ENCODE measurements around the gene SLC17A9. TPM values are rescaled to one million over a fixed set of nuclear protein-coding genes. Genes with fewer than 3 reads are reported as not detected.

Gene SLC17A9
- total and polyA plus RNA-seq, 10 of the 15 experiments (the other 5 are each of a cell fraction or from before 2014, with no cell fraction given), result 0.72 to 74.1 (median 29.4) TPM

DNA sequence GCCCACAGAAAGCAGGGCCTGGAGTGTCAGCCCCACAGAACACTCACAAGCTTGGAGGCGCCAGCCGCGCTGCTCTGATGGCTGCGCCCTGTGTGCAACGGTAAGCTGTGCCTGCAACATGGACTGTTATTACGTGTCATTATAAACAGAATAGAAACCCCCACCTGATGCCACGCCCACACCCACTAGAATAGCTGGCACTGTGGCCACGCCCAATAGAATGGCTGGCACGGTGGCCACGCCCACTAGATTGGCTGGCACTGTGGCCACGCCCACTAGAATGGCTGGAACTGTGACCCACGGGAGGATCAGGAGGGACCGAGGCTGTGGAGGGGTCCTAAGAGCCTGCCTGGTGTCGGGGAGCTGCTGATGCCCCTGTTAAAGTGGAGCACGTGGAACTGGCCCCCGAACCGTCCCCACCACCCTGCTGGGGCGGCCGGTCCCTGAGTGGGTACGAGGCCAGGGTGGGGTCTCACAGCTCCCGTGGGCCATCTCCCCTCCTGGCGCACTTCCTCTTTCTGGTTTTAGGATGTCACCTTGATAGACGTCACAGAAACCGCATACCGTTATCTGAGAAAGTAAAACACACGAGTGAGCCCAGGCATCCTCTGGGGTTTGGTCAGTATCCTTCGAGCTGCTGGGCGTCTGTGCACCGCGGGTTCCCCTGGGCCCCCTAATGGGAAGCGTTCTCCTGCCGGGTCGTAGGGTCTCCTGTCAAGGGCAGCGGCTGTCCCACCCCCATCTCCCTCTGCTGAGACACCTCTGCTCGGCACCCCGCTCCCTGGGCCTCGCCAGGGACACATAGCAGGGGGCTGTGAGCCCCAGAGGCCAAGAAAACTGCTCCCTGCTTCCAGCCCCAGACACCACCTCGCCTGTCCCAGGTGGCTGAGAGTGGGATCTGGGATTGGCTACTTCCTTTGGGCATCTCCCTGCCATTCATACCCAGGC, 25.4 kb downstream of the SLC17A9 start (continued):
- TF ChIP-seq, protein P1, sequence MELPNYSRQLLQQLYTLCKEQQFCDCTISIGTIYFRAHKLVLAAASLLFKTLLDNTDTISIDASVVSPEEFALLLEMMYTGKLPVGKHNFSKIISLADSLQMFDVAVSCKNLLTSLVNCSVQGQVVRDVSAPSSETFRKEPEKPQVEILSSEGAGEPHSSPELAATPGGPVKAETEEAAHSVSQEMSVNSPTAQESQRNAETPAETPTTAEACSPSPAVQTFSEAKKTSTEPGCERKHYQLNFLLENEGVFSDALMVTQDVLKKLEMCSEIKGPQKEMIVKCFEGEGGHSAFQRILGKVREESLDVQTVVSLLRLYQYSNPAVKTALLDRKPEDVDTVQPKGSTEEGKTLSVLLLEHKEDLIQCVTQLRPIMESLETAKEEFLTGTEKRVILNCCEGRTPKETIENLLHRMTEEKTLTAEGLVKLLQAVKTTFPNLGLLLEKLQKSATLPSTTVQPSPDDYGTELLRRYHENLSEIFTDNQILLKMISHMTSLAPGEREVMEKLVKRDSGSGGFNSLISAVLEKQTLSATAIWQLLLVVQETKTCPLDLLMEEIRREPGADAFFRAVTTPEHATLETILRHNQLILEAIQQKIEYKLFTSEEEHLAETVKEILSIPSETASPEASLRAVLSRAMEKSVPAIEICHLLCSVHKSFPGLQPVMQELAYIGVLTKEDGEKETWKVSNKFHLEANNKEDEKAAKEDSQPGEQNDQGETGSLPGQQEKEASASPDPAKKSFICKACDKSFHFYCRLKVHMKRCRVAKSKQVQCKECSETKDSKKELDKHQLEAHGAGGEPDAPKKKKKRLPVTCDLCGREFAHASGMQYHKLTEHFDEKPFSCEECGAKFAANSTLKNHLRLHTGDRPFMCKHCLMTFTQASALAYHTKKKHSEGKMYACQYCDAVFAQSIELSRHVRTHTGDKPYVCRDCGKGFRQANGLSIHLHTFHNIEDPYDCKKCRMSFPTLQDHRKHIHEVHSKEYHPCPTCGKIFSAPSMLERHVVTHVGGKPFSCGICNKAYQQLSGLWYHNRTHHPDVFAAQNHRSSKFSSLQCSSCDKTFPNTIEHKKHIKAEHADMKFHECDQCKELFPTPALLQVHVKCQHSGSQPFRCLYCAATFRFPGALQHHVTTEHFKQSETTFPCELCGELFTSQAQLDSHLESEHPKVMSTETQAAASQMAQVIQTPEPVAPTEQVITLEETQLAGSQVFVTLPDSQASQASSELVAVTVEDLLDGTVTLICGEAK (IDR thresholded peaks at IDR 0.05; ENCODE audit: borderline replicate concordance), result no peak
- TF ChIP-seq NFXL1 (IDR thresholded peaks at IDR 0.05; ENCODE audit: borderline replicate concordance), result no peak
- TF ChIP-seq SMAD5 (IDR thresholded peaks at IDR 0.05; ENCODE audit: low read depth), result no peak
- TF ChIP-seq, protein P2, sequence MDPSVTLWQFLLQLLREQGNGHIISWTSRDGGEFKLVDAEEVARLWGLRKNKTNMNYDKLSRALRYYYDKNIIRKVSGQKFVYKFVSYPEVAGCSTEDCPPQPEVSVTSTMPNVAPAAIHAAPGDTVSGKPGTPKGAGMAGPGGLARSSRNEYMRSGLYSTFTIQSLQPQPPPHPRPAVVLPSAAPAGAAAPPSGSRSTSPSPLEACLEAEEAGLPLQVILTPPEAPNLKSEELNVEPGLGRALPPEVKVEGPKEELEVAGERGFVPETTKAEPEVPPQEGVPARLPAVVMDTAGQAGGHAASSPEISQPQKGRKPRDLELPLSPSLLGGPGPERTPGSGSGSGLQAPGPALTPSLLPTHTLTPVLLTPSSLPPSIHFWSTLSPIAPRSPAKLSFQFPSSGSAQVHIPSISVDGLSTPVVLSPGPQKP (IDR thresholded peaks at IDR 0.05; ENCODE audit: low read depth, low read length), result no peak
- peak; percentile 51 for TF ChIP-seq KLF5 (IDR thresholded peaks at IDR 0.05; ENCODE audit: partially characterized antibody)
- no peak for TF ChIP-seq NRF1 (conservative IDR thresholded peaks at IDR 0.05; ENCODE audit: low read depth, low read length)
- TF ChIP-seq ZNF274 (IDR thresholded peaks at IDR 0.05; ENCODE audit: insufficient read depth, insufficient read length), result no peak
- TF ChIP-seq, protein P3, sequence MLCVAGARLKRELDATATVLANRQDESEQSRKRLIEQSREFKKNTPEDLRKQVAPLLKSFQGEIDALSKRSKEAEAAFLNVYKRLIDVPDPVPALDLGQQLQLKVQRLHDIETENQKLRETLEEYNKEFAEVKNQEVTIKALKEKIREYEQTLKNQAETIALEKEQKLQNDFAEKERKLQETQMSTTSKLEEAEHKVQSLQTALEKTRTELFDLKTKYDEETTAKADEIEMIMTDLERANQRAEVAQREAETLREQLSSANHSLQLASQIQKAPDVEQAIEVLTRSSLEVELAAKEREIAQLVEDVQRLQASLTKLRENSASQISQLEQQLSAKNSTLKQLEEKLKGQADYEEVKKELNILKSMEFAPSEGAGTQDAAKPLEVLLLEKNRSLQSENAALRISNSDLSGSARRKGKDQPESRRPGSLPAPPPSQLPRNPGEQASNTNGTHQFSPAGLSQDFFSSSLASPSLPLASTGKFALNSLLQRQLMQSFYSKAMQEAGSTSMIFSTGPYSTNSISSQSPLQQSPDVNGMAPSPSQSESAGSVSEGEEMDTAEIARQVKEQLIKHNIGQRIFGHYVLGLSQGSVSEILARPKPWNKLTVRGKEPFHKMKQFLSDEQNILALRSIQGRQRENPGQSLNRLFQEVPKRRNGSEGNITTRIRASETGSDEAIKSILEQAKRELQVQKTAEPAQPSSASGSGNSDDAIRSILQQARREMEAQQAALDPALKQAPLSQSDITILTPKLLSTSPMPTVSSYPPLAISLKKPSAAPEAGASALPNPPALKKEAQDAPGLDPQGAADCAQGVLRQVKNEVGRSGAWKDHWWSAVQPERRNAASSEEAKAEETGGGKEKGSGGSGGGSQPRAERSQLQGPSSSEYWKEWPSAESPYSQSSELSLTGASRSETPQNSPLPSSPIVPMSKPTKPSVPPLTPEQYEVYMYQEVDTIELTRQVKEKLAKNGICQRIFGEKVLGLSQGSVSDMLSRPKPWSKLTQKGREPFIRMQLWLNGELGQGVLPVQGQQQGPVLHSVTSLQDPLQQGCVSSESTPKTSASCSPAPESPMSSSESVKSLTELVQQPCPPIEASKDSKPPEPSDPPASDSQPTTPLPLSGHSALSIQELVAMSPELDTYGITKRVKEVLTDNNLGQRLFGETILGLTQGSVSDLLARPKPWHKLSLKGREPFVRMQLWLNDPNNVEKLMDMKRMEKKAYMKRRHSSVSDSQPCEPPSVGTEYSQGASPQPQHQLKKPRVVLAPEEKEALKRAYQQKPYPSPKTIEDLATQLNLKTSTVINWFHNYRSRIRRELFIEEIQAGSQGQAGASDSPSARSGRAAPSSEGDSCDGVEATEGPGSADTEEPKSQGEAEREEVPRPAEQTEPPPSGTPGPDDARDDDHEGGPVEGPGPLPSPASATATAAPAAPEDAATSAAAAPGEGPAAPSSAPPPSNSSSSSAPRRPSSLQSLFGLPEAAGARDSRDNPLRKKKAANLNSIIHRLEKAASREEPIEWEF (IDR thresholded peaks at IDR 0.05; ENCODE audit: insufficient replicate concordance, low read depth, low read length), result peak; percentile 7
- no peak for TF ChIP-seq HDGF (IDR thresholded peaks at IDR 0.05)
- TF ChIP-seq, protein P4, sequence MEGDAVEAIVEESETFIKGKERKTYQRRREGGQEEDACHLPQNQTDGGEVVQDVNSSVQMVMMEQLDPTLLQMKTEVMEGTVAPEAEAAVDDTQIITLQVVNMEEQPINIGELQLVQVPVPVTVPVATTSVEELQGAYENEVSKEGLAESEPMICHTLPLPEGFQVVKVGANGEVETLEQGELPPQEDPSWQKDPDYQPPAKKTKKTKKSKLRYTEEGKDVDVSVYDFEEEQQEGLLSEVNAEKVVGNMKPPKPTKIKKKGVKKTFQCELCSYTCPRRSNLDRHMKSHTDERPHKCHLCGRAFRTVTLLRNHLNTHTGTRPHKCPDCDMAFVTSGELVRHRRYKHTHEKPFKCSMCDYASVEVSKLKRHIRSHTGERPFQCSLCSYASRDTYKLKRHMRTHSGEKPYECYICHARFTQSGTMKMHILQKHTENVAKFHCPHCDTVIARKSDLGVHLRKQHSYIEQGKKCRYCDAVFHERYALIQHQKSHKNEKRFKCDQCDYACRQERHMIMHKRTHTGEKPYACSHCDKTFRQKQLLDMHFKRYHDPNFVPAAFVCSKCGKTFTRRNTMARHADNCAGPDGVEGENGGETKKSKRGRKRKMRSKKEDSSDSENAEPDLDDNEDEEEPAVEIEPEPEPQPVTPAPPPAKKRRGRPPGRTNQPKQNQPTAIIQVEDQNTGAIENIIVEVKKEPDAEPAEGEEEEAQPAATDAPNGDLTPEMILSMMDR (IDR thresholded peaks at IDR 0.05 in 2 of 3, conservative IDR thresholded peaks at IDR 0.05 in 1 of 3; ENCODE audit: control insufficient read depth in 2 of 3, extremely low read depth in 1 of 3, insufficient read depth in 1 of 3, low read depth in 3 of 3, low read length in 3 of 3), result no peak
- TF ChIP-seq YBX1 (IDR thresholded peaks at IDR 0.05), result no peak
- TF ChIP-seq, protein P5, sequence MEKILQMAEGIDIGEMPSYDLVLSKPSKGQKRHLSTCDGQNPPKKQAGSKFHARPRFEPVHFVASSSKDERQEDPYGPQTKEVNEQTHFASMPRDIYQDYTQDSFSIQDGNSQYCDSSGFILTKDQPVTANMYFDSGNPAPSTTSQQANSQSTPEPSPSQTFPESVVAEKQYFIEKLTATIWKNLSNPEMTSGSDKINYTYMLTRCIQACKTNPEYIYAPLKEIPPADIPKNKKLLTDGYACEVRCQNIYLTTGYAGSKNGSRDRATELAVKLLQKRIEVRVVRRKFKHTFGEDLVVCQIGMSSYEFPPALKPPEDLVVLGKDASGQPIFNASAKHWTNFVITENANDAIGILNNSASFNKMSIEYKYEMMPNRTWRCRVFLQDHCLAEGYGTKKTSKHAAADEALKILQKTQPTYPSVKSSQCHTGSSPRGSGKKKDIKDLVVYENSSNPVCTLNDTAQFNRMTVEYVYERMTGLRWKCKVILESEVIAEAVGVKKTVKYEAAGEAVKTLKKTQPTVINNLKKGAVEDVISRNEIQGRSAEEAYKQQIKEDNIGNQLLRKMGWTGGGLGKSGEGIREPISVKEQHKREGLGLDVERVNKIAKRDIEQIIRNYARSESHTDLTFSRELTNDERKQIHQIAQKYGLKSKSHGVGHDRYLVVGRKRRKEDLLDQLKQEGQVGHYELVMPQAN (conservative IDR thresholded peaks at IDR 0.05), result peak; percentile 59; the same call in 1 of the 2 replicates
- no peak for TF ChIP-seq SUPT20H (IDR thresholded peaks at IDR 0.05; ENCODE audit: borderline replicate concordance, control insufficient read depth, low read depth, low read length)
